H9 (cell line): ENCODE results near the gene MINDY4. TPM values are rescaled to one million over a fixed set of nuclear protein-coding genes. Genes with fewer than 3 reads are reported as not detected.

Source experiments
- DNase-seq: peaks from one replicate; pipeline ENCODE4 v3.0.0-alpha.2; 2017
- H2AFZ ChIP-seq: one replicate; pipeline ENCODE4 v1.6.1; 2013; ENCODE audit warnings: mild to moderate bottlenecking, low read length, control low read depth, moderate library complexity
- H2AK5ac ChIP-seq: 2 replicates; pipeline ENCODE4 v1.6.1; 2013; ENCODE audit warnings: low read length, control low read depth, mixed read lengths; ENCODE audit not compliant: insufficient read length
- H2BK120ac ChIP-seq: one replicate; pipeline ENCODE4 v1.6.1; 2013; ENCODE audit warnings: low read depth, mild to moderate bottlenecking, low read length, control low read depth, inconsistent platforms; ENCODE audit not compliant: poor library complexity, severe bottlenecking
- H2BK12ac ChIP-seq: 2 replicates; pipeline ENCODE4 v1.6.1; 2013; ENCODE audit warnings: low read length, control low read depth, mixed read lengths, low read depth; ENCODE audit not compliant: insufficient read length
- H2BK15ac ChIP-seq: 2 replicates; pipeline ENCODE4 v1.6.1; 2013; ENCODE audit warnings: low read depth, low read length, control low read depth
- H2BK20ac ChIP-seq: one replicate; pipeline ENCODE4 v1.6.1; 2013; ENCODE audit warnings: low read depth, mild to moderate bottlenecking, low read length, control low read depth, inconsistent platforms; ENCODE audit not compliant: poor library complexity, severe bottlenecking
- H2BK5ac ChIP-seq: 2 replicates; pipeline ENCODE4 v1.6.1; 2013; ENCODE audit warnings: low read length, control low read depth, mixed read lengths; ENCODE audit not compliant: insufficient read length
- H3K14ac ChIP-seq: 2 replicates; pipeline ENCODE4 v1.6.1; 2013; ENCODE audit warnings: low read length, control low read depth; ENCODE audit not compliant: insufficient read depth
- H3K18ac ChIP-seq: 2 replicates; pipeline ENCODE4 v1.6.1; 2013; ENCODE audit warnings: low read depth, mild to moderate bottlenecking, mixed read lengths, low read length, control low read depth; ENCODE audit not compliant: insufficient read length
- H3K23ac ChIP-seq: 2 replicates; pipeline ENCODE4 v1.6.1; 2013; ENCODE audit warnings: low read length, control low read depth, mixed read lengths, low read depth; ENCODE audit not compliant: insufficient read length
- H3K23me2 ChIP-seq: 2 replicates; pipeline ENCODE4 v1.6.1; 2013; ENCODE audit warnings: low read depth, mild to moderate bottlenecking, mixed read lengths, low read length, control low read depth; ENCODE audit not compliant: insufficient read length, poor library complexity, severe bottlenecking
- H3K27ac ChIP-seq: 2 replicates; pipeline ENCODE4 v1.5.1; 2013; ENCODE audit warnings: low read length, control low read depth, mixed read lengths, low read depth; ENCODE audit not compliant: insufficient read length
- H3K27me3 ChIP-seq: 2 replicates; pipeline ENCODE4 v1.6.1; 2013; ENCODE audit warnings: low read length, control low read depth, inconsistent platforms; ENCODE audit not compliant: insufficient read depth
- H3K4ac ChIP-seq: 2 replicates; pipeline ENCODE4 v1.6.1; 2013; ENCODE audit warnings: low read depth, mild to moderate bottlenecking, control low read depth, inconsistent platforms, low read length, moderate library complexity
- H3K4me1 ChIP-seq: 2 replicates; pipeline ENCODE4 v1.6.1; 2013; ENCODE audit warnings: low read length, control low read depth, inconsistent platforms; ENCODE audit not compliant: insufficient read depth
- H3K4me2 ChIP-seq: 2 replicates; pipeline ENCODE4 v1.6.1; 2013; ENCODE audit warnings: low read length, control low read depth, mixed read lengths; ENCODE audit not compliant: insufficient read length, insufficient read depth
- H3K56ac ChIP-seq: 2 replicates; pipeline ENCODE4 v1.6.1; 2013; ENCODE audit warnings: low read depth, mild to moderate bottlenecking, mixed read lengths, low read length, control low read depth; ENCODE audit not compliant: insufficient read length
- H3K79me1 ChIP-seq: 2 replicates; pipeline ENCODE4 v1.6.1; 2013; ENCODE audit warnings: low read depth, mild to moderate bottlenecking, moderate library complexity, low read length, control low read depth, inconsistent platforms; ENCODE audit not compliant: insufficient read depth, poor library complexity, severe bottlenecking
- H3K79me2 ChIP-seq: 2 replicates; pipeline ENCODE4 v1.6.1; 2013; ENCODE audit warnings: low read length, control low read depth, inconsistent platforms; ENCODE audit not compliant: insufficient read depth
- H3K9ac ChIP-seq: 2 replicates; pipeline ENCODE4 v1.6.1; 2013; ENCODE audit warnings: low read length, control low read depth, mixed read lengths; ENCODE audit not compliant: insufficient read length; ENCODE audit errors: extremely low read depth
- H3K9me3 ChIP-seq: one replicate; pipeline ENCODE4 v1.6.1; 2013; ENCODE audit warnings: low read depth, low read length, inconsistent platforms; ENCODE audit not compliant: control insufficient read depth
- H3T11ph ChIP-seq: one replicate; pipeline ENCODE4 v1.6.1; 2013; ENCODE audit warnings: mild to moderate bottlenecking, low read length, control low read depth, inconsistent platforms
- H4K20me1 ChIP-seq: one replicate; pipeline ENCODE4 v1.6.1; 2013; ENCODE audit not compliant: control insufficient read depth, insufficient read length, insufficient read depth
- H4K5ac ChIP-seq: 2 replicates; pipeline ENCODE4 v1.6.1; 2013; ENCODE audit warnings: low read depth, mild to moderate bottlenecking, mixed read lengths, low read length, control low read depth; ENCODE audit not compliant: insufficient read length
- H4K8ac ChIP-seq: replicated peaks from 2 replicates; pipeline ENCODE4 v1.6.1; 2013; ENCODE audit warnings: low read length, control low read depth, mixed read lengths, low read depth; ENCODE audit not compliant: insufficient read length
- H4K91ac ChIP-seq: 2 replicates; pipeline ENCODE4 v1.6.1; 2013; ENCODE audit warnings: low read depth, mild to moderate bottlenecking, moderate library complexity, mixed read lengths, low read length, control low read depth; ENCODE audit not compliant: insufficient read length
- H3K27ac Mint-ChIP-seq, 3 experiments: 2 replicates in 2 of 3; 3 replicates in 1 of 3; pipeline ENCODE4 v1.8.0; 2020 to 2021; ENCODE audit warnings: mixed read lengths in 3 of 3, mild to moderate bottlenecking in 1 of 3, moderate library complexity in 1 of 3
- H3K27me3 Mint-ChIP-seq: 2 replicates; pipeline ENCODE4 v1.8.0; 2021; ENCODE audit warnings: low read depth, mild to moderate bottlenecking, moderate library complexity, mixed read lengths
- H3K36me3 Mint-ChIP-seq, 3 experiments: 2 replicates in 2 of 3; 3 replicates in 1 of 3; pipeline ENCODE4 v1.8.0; 2020 to 2021; ENCODE audit warnings: low read depth in 3 of 3, mixed read lengths in 3 of 3; ENCODE audit not compliant: insufficient read depth in 1 of 3
- H3K4me1 Mint-ChIP-seq, 2 experiments: 2 replicates each; pipeline ENCODE4 v1.8.0; 2020; ENCODE audit warnings: mixed read lengths in 2 of 2
- H3K4me3 Mint-ChIP-seq, 2 experiments: 2 replicates in 1 of 2; 3 replicates in 1 of 2; pipeline ENCODE4 v1.8.0; 2020 to 2021; ENCODE audit warnings: mild to moderate bottlenecking in 2 of 2, mixed read lengths in 2 of 2, moderate library complexity in 1 of 2
- H3K9me3 Mint-ChIP-seq, 2 experiments: 2 replicates in 1 of 2; 3 replicates in 1 of 2; pipeline ENCODE4 v1.8.0; 2020; ENCODE audit warnings: mild to moderate bottlenecking in 2 of 2, mixed read lengths in 2 of 2, moderate library complexity in 1 of 2
- CTCF ChIP-seq: fragments of 200-600 bp; sonication (generic); conservative IDR thresholded peaks from 3 replicates; pipeline ENCODE4 v1.8.0; 2021; ENCODE audit warnings: antibody characterized with exemption, mild to moderate bottlenecking
- WGBS: extraction: QIAGEN DNeasy Blood & Tissue Kit; methylation state at CpG from one replicate; pipeline ENCODE4 v1.1.7; 2013; ENCODE audit warnings: missing lambda C conversion rate, low lambda C conversion rate, mixed read lengths; ENCODE audit not compliant: insufficient read length; ENCODE audit errors: extremely low coverage; 5-methylcytosine and 5-hydroxymethylcytosine counted together
- total RNA-seq: library from RNA; stranded (reverse); gene quantifications from 2 replicates; pipeline ENCODE4 v1.2.1, GENCODE V29; 2021

Gene MINDY4
- total RNA-seq, 1 experiment from 2014 or later, result 3.1 TPM

GRCh38 chr7:30789334-30789711 lies 18.1 kb downstream of the MINDY4 start:
- H3K9me3 ChIP-seq, result no peaks in the 10 kb centered on the region
- no peak overlapping the region for H3K4me2 ChIP-seq

More at GRCh38 chr7:30789334-30789711, 18.1 kb downstream of the MINDY4 start:
- Histone ChIP-seq H3K56ac (no peak overlapping the region), H4K5ac (no peak overlapping the region), H3K9ac (no peak overlapping the region), H3T11ph (no peak overlapping the region), H4K8ac (no peak overlapping the region), H4K91ac (no peak overlapping the region), H2BK5ac (no peak overlapping the region), H3K79me1 (no peaks in the 10 kb centered on the region), H2BK15ac (no peak overlapping the region), H2BK20ac (no peak overlapping the region), H3K27me3 (no peaks in the 10 kb centered on the region), H2BK120ac (no peak overlapping the region), H3K4me1 (no peaks in the 10 kb centered on the region), H3K79me2 (no peaks in the 10 kb centered on the region), H3K23ac (no peak overlapping the region), H3K23me2 (no peaks in the 10 kb centered on the region), H3K27ac (no peak overlapping the region), H4K20me1 (no peaks in the 10 kb centered on the region), H2AFZ (no peak overlapping the region), H3K18ac (no peak overlapping the region), H2BK12ac (no peak overlapping the region), H3K14ac (no peak overlapping the region), H3K4ac (no peak overlapping the region), H2AK5ac (no peak overlapping the region)
- Mint-ChIP-seq H3K4me1 (peaks cover 4 to 9% of the 10 kb centered on the region in 2 experiments), H3K36me3 (peaks cover 3 to 4% (median 4%) of the 10 kb centered on the region in 3 experiments; a peak in 4 of 7 replicates), H3K27ac (no peak overlapping the region), H3K9me3 (no peaks in the 10 kb centered on the region), H3K4me3 (no peak overlapping the region), H3K27me3 (no peaks in the 10 kb centered on the region)
- DNase-seq, result no peak
- no peak for TF ChIP-seq CTCF
- WGBS, result no CpG with 5 or more reads among the region's 3 CpGs
